ENCODE data around the gene COL11A1.

COL11A1 gene

GRCh38 chr1:103125219-103125618 lies 16.9 kb upstream of the COL11A1 start:
- Histone ChIP-seq H3K9me3 (ENCODE audit: control insufficient read depth, insufficient read depth, low read depth, low read length) (no peaks in the 10 kb centered on the region), H3K36me3 (ENCODE audit: control insufficient read depth in 2 of 2, insufficient read depth in 1 of 2, low read length in 2 of 2) (no peaks in the 10 kb centered on the region), H3K4me1 (ENCODE audit: control insufficient read depth, insufficient read depth, low read length) (no peaks in the 10 kb centered on the region), H3K27ac (ENCODE audit: extremely low read depth, low read depth, low read length) (no peak overlapping the region), H3K4me3 (ENCODE audit: low read depth, low read length) (no peak overlapping the region)
- TF ChIP-seq TRIM28 (IDR thresholded peaks at IDR 0.05; ENCODE audit: borderline replicate concordance, low read length) (no peak), ZNF626 (tag by site-specific recombination; IDR thresholded peaks at IDR 0.05) (no peak), ZNF391 (tag by site-specific recombination; IDR thresholded peaks at IDR 0.05; ENCODE audit: borderline replicate concordance, low read depth) (no peak), EGR2 (tag by site-specific recombination; IDR thresholded peaks at IDR 0.05; ENCODE audit: low read depth) (no peak), ZNF302 (tag by site-specific recombination; IDR thresholded peaks at IDR 0.05; ENCODE audit: low read depth) (no peak), ZNF707 (tag by site-specific recombination; IDR thresholded peaks at IDR 0.05) (no peak), HOXA7 (CRISPR knock-in tag; IDR thresholded peaks at IDR 0.05; ENCODE audit: borderline replicate concordance) (no peak), ZNF223 (tag by site-specific recombination; IDR thresholded peaks at IDR 0.05) (no peak), ELK4 (IDR thresholded peaks at IDR 0.05; ENCODE audit: borderline replicate concordance, low read depth, low read length) (no peak), ZNF341 (tag by site-specific recombination; IDR thresholded peaks at IDR 0.05; ENCODE audit: low read depth) (no peak), ZNF623 (tag by site-specific recombination; IDR thresholded peaks at IDR 0.05) (no peak), ZNF654 (tag by site-specific recombination; IDR thresholded peaks at IDR 0.05; ENCODE audit: low read depth) (no peak), ATF2 (tag by site-specific recombination; IDR thresholded peaks at IDR 0.05; ENCODE audit: low read depth) (no peak), ZNF416 (tag by site-specific recombination; IDR thresholded peaks at IDR 0.05) (no peak), SP2 (tag by site-specific recombination; IDR thresholded peaks at IDR 0.05) (no peak)
- TF ChIP-seq, protein P1, sequence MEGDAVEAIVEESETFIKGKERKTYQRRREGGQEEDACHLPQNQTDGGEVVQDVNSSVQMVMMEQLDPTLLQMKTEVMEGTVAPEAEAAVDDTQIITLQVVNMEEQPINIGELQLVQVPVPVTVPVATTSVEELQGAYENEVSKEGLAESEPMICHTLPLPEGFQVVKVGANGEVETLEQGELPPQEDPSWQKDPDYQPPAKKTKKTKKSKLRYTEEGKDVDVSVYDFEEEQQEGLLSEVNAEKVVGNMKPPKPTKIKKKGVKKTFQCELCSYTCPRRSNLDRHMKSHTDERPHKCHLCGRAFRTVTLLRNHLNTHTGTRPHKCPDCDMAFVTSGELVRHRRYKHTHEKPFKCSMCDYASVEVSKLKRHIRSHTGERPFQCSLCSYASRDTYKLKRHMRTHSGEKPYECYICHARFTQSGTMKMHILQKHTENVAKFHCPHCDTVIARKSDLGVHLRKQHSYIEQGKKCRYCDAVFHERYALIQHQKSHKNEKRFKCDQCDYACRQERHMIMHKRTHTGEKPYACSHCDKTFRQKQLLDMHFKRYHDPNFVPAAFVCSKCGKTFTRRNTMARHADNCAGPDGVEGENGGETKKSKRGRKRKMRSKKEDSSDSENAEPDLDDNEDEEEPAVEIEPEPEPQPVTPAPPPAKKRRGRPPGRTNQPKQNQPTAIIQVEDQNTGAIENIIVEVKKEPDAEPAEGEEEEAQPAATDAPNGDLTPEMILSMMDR (tag by site-specific recombination; IDR thresholded peaks at IDR 0.05): no peak
- POLR2A ChIA-PET: no interaction called here
- CTCF ChIA-PET: no interaction called here

GRCh38 chr1:103122983-103123720 lies 14.8 kb upstream of the COL11A1 start:
- ChIA-PET CTCF (no interaction called here), POLR2A (no interaction called here)
- TF ChIP-seq ZNF274 (IDR thresholded peaks at IDR 0.05; ENCODE audit: low read length) (no peak), ZNF274 (tag by site-specific recombination; IDR thresholded peaks at IDR 0.05; ENCODE audit: borderline replicate concordance) (no peak), ZNF658 (tag by site-specific recombination; IDR thresholded peaks at IDR 0.05) (no peak), ZNF2 (tag by site-specific recombination; IDR thresholded peaks at IDR 0.05) (no peak), ZNF292 (tag by site-specific recombination; IDR thresholded peaks at IDR 0.05; ENCODE audit: borderline replicate concordance, low read depth) (no peak), ZNF140 (tag by site-specific recombination; IDR thresholded peaks at IDR 0.05) (no peak), SETDB1 (IDR thresholded peaks at IDR 0.05; ENCODE audit: insufficient read length, low read length) (no peak)
- TF ChIP-seq, protein P2, sequence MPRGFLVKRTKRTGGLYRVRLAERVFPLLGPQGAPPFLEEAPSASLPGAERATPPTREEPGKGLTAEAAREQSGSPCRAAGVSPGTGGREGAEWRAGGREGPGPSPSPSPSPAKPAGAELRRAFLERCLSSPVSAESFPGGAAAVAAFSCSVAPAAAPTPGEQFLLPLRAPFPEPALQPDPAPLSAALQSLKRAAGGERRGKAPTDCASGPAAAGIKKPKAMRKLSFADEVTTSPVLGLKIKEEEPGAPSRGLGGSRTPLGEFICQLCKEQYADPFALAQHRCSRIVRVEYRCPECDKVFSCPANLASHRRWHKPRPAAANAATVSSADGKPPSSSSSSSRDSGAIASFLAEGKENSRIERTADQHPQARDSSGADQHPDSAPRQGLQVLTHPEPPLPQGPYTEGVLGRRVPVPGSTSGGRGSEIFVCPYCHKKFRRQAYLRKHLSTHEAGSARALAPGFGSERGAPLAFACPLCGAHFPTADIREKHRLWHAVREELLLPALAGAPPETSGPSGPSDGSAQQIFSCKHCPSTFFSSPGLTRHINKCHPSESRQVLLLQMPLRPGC (tag by site-specific recombination; IDR thresholded peaks at IDR 0.05): no peak
- Histone ChIP-seq H3K36me3 (ENCODE audit: control insufficient read depth in 2 of 2, insufficient read depth in 1 of 2, low read length in 2 of 2) (no peaks in the 10 kb centered on the region), H3K4me3 (ENCODE audit: low read depth, low read length) (no peak overlapping the region), H3K9me3 (ENCODE audit: control insufficient read depth, insufficient read depth, low read depth, low read length) (no peaks in the 10 kb centered on the region), H3K4me1 (ENCODE audit: control insufficient read depth, insufficient read depth, low read length) (no peaks in the 10 kb centered on the region), H3K27ac (ENCODE audit: extremely low read depth, low read depth, low read length) (no peak overlapping the region)
